ENCODE data around the gene SLC35F3. TPM values are rescaled to one million over a fixed set of nuclear protein-coding genes. Genes with fewer than 3 reads are reported as not detected.
"Not testable (repeated sequence)": the region's sequence is repeated elsewhere in the genome, so short reads cannot be mapped to it uniquely, and the experiment has no call there.

Gene SLC35F3
- total RNA-seq, 2 donors from 2014 or later: 0.12 to 0.14 TPM

DNA sequence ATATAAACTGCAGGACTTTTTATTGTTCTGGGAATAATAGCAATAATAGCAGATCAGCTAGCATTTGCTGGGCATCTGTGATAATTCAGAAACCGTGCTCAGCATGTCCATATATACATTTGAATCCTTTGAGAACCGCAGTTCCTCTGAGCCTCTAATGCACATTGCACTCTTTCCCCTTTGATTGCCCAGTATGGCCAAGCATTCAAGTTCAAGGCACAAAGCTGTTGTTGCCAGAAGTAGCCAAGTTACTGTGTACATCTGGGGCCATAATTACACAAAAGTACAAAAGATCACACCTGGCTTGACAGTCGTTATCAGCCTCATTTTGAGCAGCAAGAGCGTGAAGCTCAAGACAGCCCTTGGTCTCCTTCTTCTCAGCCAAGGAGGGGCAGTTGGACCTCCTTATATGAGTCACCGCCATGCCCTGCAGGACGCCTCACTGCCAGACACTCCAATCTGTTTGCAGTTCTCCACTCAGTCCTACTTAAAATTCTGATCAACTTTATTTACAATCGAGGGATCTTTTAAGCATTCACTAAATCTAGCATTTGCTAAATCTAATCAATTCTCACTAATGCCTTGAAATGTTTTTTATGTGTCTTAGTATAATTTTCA, 216.0 kb downstream of the SLC35F3 start:
- intact Hi-C loops (cut with DNase I, micrococcal nuclease): no loop called here
- DNase-seq (no peak), ATAC-seq (no peak)

DNA sequence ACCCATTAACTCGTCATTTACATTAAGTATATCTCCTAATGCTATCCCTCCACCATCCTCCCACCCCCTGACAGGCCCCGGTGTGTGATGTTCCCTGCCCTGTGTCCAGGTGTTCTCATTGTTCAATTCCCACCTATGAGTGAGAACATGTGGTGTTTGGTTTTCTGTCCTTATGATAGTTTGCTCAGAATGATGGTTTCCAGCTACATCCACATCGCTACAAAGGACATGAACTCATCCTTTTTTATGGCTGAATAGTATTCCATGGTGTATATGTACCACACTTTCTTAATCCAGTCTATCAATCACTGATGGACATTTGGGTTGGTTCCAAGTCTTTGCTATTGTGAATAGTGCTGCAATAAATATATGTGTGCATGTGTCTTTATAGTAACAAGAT, 217.2 kb downstream of the SLC35F3 start:
- intact Hi-C loops (cut with DNase I, micrococcal nuclease); DNase-seq; ATAC-seq: not testable (repeated sequence)

DNA sequence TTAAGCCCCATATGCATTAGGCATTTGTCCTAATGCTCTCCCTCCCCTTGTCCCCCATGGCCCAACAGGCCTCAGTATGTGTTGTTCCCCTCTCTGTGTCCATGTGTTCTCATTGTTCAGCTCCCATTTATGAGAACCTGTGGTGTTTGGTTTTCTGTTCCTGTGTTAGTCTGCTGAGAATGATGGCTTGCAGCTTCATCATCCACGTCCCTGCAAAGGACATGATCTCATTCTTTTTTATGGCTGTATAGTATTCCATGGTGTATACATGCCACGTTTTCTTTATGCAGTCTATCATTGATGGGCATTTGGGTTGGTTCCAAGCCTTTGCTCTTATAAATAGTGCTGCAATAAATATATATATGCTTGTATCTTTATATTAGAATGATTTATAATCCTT, 218.1 kb downstream of the SLC35F3 start:
- intact Hi-C loops (cut with DNase I, micrococcal nuclease); ATAC-seq; DNase-seq: not testable (repeated sequence)

DNA sequence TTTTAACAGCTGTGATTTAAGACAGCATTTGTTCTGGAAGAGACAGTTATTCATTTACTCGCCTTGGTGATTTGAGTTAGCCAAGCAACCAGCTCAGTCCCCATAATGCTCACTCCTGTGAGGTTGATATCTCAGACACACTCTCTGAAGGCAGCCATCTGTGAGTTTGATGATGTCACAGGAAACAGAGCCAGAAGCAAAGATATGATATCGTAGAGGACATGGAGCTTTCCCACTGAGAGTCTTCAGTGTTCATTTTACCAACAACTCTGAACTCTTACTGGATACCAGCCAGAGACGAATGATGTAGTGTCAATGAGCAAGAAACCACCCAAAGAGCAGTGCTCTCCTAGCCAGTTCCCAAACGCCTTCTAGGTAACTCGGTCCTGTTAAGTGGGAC, 219.4 kb downstream of the SLC35F3 start:
- DNase-seq (no peak), ATAC-seq (no peak)
- intact Hi-C loops (cut with DNase I, micrococcal nuclease): no loop called here

DNA sequence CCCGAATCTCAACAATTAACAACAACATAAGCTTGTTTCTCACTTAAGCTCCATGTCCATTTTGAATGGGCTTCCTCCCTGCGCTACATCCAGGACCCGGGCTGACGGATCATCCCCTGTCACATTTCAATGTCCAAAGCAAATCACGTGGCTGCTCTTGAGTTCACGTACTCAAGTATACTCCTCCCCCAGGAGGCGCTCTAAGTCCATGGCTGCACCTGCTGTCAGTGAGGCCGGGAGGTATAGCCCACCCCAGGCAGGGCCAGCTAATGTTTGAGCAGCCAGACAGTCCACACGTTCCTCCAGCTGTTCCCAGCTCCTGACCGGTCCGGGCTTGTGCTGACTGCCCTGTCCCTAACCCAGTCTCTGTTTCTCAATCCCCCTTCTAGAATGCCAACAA, 220.8 kb downstream of the SLC35F3 start:
- ATAC-seq (no peak), DNase-seq (peak in 1 of 2 donors; percentile 9)
- intact Hi-C loops (cut with DNase I, micrococcal nuclease): no loop called here

DNA sequence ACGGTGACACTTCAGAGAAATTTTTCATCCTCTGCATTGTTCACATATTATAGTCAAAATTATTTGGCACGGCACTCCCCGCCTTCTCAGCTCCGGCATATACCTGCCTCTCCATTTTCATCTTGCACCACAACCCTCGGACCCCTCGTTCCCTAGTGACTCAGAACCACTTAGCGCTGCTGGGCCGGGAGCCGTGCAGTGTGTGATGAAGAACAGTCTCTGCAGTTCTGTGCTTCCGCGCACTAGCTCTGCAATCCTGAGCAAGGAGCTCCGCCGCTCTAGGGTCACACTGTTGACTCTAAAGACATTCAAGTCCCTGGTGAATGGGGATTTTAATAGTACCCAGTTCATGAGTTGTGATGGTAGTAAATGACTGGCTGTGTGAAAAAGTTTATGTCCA, 221.2 kb downstream of the SLC35F3 start:
- ATAC-seq (no peak), DNase-seq (no peak)
- intact Hi-C loops (cut with DNase I, micrococcal nuclease): no loop called here

DNA sequence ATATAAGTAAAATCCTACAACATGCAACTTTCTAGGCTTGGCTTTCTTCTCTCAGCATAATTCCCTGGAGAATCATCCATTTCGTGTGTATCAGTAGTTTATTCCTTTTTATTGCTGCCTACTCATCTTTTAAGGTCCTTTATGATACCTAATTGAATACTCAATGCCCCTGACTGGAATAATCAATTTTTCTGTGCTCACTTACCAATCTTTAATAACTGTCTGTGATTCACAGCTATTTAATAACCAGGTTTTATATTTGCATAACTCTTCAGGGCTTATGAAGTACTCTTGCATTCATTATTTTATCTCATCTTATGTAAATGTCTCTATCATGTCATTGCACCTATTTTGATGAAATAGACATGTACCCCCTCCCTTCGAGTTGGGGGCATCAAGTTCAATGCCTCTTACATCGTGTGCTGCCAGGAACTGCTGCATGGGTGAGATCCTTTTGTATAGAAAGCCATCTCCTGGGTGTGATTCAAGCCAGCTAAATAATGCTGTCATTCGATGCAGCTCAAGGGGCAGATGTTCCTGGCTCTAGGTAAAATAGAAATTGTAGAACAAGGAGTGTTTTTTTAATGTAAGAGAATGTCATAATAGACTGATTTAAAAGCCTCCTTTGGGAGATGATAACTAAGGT, 222.7 kb downstream of the SLC35F3 start:
- no peak for ATAC-seq
- intact Hi-C loops (cut with DNase I, micrococcal nuclease): no loop called here

DNA sequence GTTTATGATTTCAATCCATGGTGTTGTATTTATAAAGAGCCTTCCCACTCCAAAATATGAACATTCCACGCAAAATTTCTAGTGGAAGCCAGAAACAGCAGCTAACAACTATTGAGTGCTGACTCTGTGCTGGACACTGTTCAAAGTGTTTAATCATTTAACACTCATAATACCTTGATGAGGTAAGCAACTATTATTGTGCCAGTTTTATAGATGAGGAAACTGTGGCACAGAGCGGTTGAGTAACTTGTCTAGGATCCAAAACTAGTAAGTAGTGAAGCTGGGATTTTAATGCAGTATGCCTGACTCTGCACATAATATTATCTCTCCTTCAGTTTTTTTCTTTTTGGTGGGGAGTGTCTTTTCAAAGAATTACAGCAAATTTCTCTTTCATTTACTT, 228.3 kb downstream of the SLC35F3 start:
- intact Hi-C loops (cut with DNase I, micrococcal nuclease): no loop called here
- DNase-seq (no peak), ATAC-seq (no peak)

More for the DNA sequence above, 222.7 kb downstream of the SLC35F3 start:
- DNase-seq: no peak

DNA sequence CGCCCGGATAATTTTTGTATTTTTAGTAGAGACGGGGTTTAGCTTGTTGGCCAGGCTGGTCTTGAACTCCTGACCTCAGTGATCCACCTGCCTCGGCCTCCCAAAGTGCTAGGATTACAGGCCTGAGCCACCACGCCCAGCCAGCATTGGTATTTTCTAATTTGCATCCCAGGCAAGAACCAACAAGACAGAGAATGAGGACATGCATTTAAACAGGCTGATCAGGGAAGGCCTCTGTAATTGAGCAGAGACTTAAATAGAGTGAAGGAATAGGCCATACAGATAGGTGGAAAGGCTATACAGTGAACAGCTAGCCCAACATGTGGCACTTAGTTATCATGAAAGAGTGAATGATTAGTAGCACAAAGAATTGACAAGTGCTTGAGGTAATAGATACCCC, 230.4 kb downstream of the SLC35F3 start:
- ATAC-seq (no peak), DNase-seq (no peak)
- intact Hi-C loops (cut with DNase I, micrococcal nuclease): no loop called here

DNA sequence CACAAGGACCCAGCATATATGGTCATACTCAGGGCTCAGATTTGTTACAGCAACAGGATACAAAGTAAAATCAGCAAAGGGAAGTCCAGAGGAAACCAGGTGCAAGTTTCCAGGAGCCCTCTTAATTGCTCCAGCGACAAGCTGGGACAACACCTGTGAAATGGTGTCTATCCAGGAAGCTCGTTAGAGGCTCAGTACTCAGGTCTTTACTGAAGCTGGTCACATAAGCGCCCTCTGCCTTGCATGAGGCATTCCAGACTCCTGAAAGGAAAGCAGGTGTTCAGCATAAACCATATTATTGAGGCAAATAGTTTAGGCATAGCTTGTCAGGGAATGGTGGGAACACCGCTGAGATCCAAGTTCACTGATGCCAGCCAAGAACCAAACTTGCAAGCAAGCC, 231.0 kb downstream of the SLC35F3 start:
- DNase-seq (no peak), ATAC-seq (peak; percentile 30)

DNA sequence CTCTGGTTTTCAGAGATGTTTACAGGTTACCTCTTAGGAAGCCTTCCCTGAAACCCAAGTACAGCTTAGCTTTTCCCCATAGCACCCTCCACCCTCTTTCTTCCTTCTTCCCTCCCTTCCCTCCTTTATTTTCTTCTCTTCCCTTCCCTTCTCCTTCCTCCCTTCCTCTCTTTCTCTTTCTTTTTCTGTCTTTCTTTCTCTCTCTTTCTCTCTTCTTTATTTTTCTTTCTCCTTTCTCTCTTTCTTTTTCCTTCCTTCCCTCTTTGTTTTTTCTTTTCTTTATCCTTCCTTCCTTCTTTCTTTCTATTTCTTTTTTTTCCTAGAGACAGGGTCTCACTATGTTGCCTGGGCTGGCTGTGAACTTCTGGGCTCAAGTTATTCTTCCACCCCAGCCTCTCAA, 231.6 kb downstream of the SLC35F3 start:
- no peak for ATAC-seq
- DNase-seq: no peak
- intact Hi-C loops (cut with DNase I, micrococcal nuclease): no loop called here

More for the DNA sequence above, 231.0 kb downstream of the SLC35F3 start:
- intact Hi-C loops (cut with DNase I, micrococcal nuclease): no loop called here

DNA sequence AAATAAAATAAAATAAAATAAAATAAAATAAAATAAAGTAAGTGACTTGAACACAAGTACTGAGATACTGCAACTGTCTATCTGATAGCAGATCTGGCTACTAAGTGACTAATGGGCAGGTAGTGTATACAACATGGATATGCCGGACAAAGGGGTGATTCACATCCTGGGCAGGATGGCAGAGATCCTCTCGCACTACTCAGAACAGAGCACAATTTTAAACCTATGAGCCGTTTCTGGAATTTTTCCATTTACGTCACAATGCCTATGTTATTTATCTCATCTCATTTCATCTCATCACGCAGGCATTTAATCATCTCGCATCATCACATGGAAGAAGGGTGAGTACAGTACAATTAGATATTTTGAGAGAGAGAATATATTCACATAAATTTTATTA, 235.5 kb downstream of the SLC35F3 start:
- intact Hi-C loops (cut with DNase I, micrococcal nuclease): no loop called here
- ATAC-seq (no peak), DNase-seq (no peak)

DNA sequence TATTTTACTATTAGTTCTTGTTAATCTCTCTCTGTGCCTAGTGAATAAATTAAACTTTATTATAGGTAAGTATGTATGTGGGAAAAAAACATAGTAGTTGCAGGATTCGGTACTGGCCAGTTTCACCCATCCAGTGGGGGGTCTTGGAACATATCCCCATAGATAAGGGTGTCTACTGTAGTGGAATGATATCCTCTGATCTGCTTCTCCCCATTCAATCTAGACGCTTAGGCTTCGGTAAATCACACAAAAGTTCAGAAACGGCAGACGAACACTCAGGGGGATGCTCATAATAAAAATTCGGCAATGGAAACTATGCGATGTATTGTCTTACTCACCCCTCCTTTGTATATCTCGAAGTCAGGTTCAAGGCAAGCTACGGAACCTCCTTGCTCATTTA, 235.9 kb downstream of the SLC35F3 start:
- ATAC-seq (no peak), DNase-seq (no peak)
- intact Hi-C loops (cut with DNase I, micrococcal nuclease): no loop called here

DNA sequence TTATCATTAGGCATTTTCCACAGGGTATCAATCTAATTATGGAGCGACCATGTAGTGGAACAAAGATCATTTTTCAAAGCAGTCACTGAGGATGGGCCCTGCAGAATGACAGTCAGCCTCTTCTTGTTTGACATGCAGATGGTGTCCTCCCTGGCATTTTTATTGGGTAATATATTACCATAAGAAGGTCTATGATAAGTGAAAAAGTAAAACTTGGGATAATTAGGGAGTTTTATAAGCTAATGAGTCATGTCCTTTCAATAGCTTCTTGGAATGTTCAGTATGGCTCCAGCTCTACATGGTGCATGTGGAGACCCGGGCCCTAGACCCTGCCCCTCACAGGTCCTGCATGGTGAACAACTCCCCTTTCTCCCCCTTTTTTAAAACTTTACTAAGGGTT, 236.5 kb downstream of the SLC35F3 start:
- no peak for ATAC-seq
- intact Hi-C loops (cut with DNase I, micrococcal nuclease): no loop called here
- no peak for DNase-seq

DNA sequence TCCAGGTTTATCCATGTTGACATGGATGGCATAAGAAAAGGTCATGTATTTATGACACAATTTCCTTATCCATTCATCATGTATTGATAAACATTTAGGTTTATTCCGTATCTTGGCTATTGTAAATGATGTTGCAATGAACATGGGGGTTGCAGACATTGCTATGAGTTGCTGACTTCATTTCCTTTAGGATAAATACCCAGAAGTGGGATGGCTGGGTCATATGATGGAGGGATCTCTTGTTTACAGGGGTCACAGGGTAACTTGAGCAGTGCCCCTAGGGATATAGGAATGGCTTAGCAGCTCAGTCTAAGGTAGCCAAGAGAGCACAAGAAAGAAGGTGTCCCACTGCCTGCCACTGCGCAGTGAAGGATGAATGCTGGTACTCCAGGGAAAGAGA, 239.2 kb downstream of the SLC35F3 start:
- ATAC-seq: no peak
- no peak for DNase-seq
- intact Hi-C loops (cut with DNase I, micrococcal nuclease): no loop called here

DNA sequence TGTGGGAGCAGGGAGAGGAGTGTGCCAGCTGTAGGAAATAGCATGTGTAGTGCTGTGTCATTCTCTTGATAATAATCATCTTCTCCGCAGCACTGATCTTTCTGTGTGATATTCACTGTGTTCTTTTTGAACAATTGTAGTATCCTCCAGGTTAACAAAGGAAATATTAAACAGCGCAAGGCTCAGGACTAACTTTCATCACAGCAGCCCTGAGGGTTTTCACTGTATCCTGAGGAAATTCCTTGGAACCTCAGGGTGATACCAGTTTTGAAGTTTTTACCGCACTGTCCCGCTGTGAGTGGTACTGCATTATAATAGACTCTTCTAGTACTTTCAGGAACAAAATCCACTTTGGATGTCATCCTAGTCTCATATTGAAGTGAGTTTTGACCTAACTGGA, 240.4 kb downstream of the SLC35F3 start:
- ATAC-seq (no peak), DNase-seq (no peak)
- intact Hi-C loops (cut with DNase I, micrococcal nuclease): no loop called here

DNA sequence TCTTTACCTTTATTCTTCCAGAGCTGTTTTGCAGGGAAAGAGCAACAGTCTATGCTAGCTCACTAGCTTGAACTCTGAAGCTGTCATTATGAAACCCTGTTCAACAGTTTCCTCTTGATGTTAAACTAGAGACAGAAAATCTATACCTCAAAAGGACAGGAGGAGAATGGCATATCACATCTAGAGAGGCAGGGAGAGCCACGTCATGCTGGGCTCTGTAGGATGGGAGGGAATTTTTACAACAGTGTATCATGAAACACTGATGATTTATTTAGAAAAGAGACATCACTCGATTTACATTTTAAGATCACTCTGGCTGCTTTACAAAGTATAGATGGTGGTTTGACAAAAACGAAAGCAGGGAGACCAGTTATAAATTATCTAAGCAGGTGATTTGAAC, 243.9 kb downstream of the SLC35F3 start:
- intact Hi-C loops (cut with DNase I, micrococcal nuclease): no loop called here

DNA sequence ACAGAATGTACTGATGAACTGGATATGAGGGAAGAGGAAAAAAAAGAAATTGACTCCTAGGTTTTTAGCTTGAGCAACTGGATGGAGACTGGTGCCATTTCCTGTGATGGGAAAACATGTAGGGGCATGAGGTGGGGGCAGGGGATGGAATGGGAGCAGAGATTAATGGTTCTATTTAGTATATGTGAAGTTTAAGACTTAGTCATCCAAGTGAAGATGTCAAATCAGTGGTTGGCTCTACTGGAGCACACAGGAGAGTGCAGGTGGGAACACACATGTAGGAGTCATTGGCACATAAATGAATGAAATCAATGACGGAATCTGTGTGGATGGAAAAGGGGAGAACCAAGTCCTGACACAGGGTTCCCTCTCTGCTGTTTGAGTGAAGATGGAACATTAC, 244.3 kb downstream of the SLC35F3 start:
- intact Hi-C loops (cut with DNase I, micrococcal nuclease): no loop called here
- ATAC-seq: no peak
- no peak for DNase-seq

More for the DNA sequence above, 243.9 kb downstream of the SLC35F3 start:
- ATAC-seq: no peak
- no peak for DNase-seq

DNA sequence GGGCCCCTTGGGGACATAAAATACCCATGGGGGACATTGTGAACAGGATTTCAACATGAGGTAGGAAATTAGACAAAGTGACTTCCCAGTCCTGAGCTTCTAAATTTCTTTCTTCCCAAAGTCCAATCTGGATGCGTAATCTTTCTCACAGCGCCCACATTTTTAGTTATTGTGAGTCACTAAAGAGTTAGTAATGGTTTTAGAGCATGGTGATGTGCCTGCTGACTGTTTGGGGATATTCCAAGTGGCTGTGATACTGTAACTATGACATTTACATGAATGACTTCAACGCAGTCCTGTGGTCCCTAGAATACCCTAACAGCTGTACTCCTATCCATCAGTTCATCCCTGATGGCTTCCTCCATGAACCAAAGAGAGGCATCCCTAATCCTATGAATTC, 244.7 kb downstream of the SLC35F3 start:
- intact Hi-C loops (cut with DNase I, micrococcal nuclease): no loop called here
- DNase-seq: no peak
- ATAC-seq: no peak

DNA sequence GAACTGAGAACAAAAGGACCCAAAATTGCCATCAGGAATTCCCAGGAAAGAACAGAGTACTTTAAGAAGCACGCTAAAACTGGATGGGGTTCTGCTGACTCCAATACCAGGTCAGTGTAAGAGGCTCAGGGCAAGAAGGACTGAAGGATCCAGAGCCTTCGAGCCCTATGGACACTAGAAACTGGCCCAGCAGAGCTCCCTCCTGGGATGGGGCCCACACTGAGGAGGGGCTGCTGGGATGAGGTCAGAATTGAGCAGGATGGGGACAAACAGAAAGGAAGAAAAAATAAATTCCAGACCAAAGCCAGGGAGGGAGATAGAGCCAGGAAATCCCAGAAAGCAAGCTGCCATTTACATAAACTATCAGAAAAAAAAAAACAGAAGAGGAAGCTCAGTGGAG, 246.4 kb downstream of the SLC35F3 start:
- ATAC-seq (no peak), DNase-seq (no peak)
- intact Hi-C loops (cut with DNase I, micrococcal nuclease): no loop called here

DNA sequence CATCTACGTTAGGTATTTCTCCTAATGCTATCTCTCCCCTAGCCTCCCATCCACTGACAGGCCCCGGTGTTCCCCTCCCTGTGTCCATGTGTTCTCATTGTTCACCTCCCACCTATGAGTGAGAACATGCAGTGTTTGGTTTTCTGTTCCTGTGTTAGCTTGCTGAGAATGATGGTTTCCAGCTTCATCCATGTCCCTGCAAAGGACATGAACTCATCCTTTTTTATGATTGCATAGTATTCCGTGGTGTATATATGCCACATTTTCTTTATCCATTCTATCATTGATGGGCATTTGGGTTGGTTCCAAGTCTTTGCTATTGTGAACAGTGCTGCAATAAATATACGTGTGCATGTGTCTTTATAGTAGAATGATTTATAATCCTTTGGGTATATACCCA, 247.9 kb downstream of the SLC35F3 start:
- DNase-seq; ATAC-seq; intact Hi-C loops (cut with DNase I, micrococcal nuclease): not testable (repeated sequence)

Data from left colon (tissue), 2 donors.